T-helper 2 cell (primary cell): Measurements from ENCODE around the gene NARF.
A peak's percentile ranks its signal among the peaks of the same experiment; 100 is the strongest.
"Not testable (repeated sequence)": the region's sequence is repeated elsewhere in the genome, so short reads cannot be mapped to it uniquely, and the experiment has no call there.

Experiments used
- DNase-seq, 5 experiments: peaks; one replicate each; pipeline versions ENCODE4 v3.0.0 to v3.0.0-alpha.2; 2012 to 2022
- total RNA-seq, 2 donors: gene quantifications; one replicate each; lab custom pipeline; 2026; lab: John Stamatoyannopoulos, UW

The NARF gene
- 72.3 to 75.8 reads per million in 2 donors for total RNA-seq

DNA sequence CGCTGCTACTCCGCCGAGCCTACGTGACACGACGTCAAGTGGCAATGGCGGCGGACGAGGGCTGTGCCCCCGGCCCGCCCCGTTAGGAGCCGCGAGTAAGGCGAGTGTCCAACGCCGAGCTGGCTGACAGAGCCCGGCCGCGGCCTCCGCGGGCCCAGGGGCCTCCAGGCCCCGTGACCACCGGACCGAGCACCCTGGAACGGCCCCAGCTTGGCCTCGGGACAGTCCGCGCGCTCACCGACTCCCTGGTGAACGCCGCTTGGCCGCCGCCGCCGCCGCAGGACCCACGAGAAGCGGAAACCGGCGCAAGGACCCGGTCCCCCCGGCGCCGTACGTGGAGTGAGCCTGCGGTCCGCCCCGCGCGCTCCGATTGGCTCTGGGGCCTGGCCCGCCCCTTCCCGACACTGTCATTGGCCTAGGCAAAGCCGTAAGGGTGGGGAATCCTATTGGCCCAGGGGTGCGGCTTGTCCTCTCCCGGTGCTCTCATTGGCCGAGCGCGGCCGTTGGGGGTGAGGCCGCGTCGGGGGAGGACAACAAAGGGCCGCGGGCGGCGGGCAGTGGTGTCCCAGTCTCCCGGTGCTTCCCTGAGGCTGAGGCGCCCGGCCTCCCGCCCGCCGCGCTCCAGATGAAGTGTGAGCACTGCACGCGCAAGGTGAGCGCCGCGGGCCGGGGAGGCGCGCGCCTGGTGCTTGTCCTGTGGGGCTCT, at the start of gene NARF:
Gene NARF (plus strand): TSS at position 563 of the 706 bp plus-strand sequence. CDS start 63 bp downstream, at position 626.
- peak; percentile 86 to 99 (median 95) for DNase-seq

DNA sequence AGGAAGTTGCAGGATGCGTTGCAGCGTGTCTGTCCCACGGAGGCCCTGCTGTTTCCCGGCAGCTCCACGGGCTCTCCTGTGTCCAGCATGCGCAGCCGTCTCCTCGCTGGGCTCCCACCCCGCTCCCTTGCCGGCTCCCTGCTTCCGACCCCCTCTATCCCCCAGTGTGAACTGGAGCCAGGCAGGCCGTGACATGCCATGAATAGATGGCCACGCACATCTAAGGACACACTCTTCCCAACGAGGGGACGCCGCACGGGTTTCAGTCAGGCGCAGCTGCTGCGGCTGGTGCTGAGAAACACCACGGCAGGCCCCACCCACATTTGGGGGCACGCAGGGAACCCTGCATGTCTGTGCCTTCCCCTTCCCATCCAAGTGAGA, 49.6 kb upstream of the NARF start:
- no peak for DNase-seq

DNA sequence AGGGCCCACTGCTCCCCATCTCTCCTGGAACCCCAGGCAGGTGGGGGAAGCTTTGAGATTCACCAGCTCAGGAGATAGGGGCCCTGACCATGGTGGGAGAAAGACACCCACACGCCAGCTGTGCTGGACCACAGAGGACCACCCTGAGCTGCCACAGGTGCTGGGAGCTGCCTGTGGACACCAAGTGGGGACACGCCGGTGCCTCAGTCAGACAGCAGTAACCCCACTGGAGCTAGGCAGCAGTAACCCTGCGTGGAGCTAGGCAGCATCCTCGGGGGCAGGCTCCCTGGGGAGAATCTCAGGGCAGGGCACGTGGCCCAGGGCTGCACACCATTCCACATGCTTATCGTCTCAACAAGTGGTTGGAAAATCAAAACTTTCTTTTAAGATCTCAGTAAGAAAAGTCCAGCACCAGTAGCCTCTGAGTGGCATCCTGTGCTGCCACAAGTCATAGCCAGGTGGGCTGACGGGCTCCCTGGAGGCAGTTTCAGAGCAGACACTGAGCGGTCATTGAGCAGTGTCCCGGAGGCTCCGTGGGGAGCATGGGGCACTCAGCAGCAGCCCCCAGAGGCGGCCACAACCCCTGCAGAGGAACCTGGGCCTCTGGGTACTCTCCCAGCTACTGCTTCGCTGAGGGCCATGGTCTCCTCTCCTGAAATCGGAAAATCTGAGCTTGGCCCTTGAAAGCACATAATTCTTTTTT, 48.4 kb upstream of the NARF start:
- no peak for DNase-seq

DNA sequence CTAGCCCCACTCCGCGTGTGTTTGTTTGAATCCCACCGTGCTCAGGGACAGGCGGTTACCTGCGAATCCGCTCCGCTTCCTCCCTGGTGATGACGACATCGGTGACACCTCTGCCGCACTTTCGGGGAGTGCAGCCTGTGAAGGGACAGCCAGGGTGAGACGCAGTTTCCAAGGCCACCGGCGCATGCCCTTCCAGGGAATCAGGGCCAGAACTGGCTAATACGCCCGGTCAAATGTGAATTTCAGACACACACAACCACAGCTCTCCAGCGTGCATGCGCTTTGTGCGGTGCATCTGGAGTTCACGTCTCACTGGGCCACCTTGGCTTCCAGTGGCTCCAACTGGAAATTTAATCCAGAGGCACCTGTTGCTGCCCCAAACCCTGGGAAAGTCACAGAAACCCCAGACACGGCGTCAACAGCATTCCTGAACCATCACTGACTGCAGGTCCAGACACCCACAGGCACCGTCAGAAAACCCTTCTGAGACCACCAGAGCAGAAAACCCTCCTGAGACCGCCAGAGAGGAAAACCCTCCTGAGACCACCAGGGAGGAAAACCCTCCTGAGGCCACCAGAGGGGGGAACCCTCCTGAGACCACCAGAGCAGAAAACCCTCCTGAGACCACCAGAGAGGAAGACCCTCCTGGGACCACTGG, 47.0 kb upstream of the NARF start:
- DNase-seq, result no peak

DNA sequence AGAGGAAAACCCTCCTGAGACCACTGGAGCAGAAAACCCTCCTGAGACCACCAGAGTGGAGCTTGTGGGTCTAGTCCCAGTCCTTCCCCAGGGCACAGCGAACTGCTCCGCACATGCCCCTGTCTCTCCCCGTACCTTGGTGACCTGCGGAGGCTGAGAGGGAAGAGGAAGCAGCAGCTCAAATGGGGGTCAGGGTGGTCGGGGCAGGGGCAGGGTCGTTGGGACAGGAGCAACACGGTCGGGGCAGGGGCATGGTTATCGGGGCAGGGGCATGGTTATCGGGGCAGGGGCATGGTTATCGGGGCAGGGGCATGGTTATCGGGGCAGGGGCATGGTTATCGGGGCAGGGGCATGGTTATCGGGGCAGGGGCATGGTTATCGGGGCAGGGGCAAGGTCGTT, 46.5 kb upstream of the NARF start:
- DNase-seq, result not testable (repeated sequence)

DNA sequence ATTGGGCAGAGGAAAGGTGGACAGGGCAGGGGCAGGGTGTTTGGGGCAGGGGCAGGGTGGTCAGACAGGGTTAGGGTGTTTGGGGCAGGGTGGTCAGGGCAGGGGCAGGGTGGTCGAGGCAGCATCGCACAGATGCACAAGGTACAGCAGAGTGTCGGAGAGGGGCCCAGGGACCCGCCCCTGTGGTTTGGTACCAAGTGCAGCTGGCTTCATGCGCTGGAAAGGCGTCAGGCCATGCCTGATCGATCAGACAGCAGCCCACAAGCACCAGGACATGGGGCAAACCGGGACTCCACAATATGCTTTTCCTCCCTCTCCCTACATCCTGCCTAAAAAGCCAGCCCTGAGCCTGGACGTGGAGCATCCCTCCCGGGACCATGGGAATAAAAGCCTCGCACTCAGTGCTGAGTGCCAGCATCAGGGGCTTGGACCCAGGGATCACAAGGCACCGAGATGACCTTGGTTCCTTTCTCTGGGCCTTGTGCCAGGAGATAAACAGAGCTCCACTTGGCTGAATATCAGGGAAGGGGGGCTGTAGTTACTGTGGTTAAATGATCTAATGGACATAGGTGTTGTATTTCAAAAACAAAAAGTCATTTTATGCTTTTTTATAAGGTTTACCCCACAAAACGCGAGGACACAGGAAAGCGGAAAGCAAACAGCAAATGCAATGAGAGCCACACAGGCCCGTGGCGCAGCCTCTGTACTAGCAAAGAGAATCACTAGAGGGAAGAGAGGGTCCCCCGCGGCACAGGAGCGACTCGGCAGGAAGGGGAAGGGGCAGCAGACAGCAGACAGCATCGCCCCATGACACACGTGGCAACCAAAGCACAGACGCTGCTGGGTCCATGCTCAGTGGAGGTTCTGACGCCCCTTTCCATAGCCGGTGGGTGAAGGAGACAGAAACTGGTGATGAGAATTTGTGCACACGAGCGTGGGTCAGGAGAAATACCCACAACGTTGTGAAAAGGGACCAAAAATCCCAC, 45.7 kb upstream of the NARF start:
- no peak for DNase-seq

DNA sequence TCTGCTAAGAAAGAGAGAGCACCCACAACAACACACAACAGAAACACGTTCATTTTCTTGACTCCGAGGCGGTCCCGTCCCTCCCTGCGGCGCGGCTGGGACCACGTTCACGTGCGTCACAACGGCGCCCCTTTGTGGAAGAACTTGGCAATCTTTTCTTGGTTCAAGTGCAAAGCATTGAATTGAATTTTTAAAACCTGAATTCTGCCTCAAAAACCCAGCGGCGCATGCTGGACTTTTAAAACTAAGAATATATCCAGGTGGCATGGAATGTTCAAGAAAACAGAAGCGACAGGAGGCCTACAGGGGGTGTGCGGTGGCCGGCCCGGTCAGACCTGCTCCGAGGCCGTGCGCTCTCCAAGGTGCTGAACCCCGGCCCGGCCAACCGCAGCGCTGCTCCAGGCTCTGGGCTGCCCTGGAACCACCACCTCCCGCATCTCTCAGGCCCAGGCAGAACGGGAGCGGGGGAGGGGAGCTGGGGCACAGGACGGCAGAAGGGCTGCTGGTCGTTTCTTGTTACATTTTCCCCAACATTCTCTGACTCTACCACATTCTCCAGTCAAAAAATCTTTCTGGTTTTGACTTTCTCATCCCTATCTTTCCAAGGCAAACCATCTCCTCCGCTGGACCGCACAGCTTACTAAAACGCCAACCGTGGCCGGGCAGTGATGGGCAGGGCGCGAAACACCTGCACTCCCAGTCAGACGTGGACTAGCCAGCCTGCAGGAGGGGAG, 43.8 kb upstream of the NARF start:
- peak; percentile 42 to 81 (median 57) for DNase-seq

DNA sequence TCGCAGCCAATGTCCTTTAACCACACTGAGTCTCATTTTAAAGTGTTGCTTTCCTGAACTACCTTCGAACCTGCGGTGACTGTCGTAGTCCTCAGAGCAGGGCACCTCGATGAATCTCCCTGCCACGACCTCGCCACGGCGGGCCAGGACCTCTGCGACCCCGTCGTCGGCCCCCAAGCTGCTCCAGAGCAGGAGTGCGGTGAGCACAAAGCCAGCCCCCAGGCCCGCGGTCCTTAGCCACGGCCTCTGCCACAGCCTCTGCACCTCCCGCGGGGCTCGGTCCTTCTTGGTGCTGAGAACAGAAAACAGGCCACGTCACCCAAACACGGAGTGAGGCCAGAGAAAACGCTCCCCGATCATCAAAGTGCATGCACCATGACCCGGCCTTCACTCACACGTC, 43.2 kb upstream of the NARF start:
- DNase-seq, result no peak

DNA sequence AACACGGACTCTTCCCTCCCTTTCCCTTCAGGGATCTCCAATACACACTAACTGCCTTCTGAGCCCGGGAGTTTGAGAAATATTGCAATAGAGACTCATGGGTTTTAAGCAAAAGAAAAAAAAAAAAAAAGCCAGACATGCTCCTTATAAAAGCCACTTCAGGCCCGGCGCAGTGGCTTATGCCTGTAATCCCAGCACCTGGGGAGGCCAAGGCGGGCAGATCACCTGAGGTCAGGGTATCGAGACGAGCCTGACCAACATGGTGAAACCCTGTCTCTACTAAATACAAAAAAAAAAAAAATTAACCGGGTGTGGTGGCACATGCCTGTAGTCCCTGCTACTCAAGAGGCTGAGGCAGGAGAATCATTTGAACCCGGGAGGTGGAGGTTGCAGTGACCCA, 42.8 kb upstream of the NARF start:
- no peak for DNase-seq

DNA sequence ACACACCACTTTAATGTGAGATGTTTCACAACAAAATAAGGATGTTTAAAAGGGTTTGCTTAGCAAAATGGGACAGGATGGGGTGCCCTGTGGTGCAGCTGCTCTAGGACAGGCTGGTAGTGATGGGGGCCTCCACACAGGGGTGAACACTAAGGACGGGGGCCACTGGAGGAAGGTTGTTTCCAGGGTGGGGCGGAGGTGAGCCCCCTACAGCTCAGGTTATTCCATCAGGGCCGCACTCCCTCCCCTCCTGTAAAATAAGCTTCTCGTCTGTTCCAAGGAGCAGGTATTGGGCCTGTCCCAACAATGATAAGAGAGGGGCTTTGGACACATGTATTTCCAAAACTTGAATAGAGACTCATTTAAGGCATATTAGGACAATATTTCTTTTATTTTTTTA, 42.3 kb upstream of the NARF start:
- DNase-seq, result no peak

DNA sequence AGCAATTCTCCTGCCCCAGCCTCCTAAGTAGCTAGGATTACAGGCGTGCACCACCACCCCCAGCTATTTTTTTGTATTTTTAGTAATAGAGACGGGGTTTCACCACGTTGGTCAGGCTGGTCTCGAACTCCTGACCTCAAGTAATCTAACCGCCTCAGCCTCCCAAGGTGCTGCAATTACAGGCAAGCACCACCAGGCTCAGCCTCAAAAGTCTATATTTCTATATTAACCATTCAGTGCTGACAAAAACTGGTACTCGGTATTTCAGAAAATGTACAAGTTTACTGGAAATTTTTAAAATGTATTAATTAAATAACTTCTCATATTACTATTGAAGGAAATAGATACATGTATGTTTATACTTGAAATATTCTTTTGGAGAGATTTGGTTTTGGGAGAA, 41.8 kb upstream of the NARF start:
- peak in 1 of 5 experiments; percentile 31 for DNase-seq

DNA sequence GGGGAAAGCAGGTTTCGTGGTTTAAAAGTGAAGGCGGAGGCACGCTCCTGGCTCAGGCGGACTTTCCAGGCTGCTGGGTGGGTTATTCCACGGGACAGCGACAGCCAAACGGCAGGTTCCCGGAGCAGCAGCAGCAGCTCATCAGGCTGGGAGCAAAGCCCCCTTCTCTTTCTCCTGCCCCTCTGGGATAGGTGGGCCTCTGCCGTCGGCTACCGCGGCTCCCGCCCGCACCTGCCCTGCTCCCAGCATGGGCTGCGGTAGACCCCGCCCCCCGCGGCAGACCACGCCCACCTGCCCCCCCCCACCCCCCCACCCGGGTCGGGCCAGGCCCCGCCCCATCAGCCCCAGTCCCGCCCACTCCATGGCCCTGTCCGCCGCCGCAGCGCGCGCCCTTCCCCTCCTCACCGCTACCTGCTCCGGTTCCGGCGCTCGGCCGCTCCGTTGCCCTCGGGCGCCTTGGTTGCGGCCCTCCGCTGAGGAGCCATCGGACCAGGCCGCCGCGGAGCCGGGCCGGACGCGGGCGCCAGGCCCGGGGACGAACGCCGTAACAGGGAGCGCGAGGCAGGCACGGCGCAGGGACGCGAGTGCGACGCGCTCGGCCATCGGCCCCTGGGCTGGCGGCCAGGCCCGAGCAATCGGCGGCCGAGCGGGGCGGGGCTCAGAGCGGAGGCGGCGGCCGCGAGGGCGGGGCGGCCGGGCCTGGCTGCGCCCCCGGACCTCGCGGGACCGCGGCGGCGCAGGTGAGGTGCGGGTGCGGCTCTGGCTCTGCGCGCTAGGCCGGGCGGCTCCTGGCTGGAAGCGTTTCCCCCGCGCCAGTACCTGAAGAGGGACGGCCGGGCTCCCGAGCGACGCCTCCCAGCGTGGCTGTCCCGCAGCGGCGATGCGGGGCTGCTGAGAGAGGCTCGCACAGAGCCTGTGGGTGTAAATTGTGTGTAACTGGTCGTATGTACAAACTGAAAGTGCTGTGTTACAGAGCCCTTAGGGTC, 40.2 kb upstream of the NARF start, which contains the start of the genes HEXD and OGFOD3:
Gene HEXD (plus strand): TSS at position 347 of the 986 bp plus-strand sequence. CDS start 1,453 bp downstream, outside the sequence.
Gene OGFOD3 (minus strand): TSS at position 586 of the 986 bp plus-strand sequence. CDS start 101 bp downstream, at position 485.
- DNase-seq, result peak; percentile 70 to 94 (median 81)

DNA sequence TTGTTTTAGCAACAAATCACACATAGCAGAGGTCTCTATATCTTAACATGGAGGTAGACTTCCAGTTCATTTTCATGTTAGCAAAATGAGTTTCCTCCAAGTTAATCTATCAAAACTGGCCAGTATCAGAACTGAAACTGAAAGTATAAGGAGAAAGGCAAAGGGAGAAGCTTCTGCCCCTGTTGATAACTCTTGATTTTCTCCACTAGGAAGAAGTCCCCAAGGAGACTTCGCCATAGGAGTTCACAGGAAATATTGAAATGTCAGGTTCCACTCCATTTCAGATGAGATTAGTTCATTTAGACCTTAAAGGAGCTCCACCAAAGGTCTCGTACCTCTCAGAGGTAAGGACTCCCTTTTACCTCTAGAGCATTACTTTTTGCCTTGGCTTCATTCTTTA, 39.0 kb upstream of the NARF start:
- DNase-seq, result peak in 1 of 5 experiments; percentile 34

DNA sequence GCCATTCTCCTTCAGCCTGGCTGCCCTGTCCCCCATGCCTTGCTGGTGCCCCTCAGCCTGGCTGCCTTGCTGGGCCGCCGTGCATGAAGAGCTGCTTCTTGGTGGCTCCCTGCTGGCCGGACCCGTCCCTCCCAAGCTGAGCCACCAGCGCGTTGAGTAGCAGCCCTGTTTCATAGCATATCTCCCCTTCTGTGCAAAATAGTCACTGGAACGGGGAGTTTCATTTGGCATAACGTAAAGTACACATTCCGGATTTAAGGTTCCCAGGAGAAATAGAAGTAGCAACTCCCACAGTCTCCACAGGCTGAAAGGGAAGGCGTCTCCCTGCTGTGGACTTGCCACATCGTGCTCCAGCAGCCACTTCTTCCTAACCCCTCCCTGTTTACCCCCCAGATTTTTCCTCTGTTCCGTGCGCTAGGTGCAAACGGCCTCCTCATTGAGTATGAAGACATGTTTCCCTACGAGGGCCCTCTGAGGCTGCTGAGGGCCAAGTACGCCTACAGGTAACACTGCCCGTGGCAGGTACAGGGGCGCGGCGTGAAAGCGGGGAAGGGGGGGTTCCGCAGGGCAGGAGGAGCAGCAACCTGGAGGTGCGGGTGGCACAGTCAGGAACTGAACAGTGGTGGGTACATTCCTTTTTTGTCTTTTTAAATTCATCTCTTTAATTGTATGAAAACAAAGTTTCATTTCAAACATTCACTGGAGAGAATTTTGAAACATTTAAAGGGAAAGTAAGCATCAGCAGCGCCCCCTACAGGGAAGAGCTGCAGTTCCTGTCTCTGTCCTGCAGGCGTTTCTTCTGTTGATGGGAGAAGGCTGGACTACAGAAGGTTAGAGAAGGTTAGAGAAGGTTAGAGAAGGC, 34.3 kb upstream of the NARF start:
- DNase-seq, result peak in 4 of 5 experiments; percentile 17 to 72 (median 48)

DNA sequence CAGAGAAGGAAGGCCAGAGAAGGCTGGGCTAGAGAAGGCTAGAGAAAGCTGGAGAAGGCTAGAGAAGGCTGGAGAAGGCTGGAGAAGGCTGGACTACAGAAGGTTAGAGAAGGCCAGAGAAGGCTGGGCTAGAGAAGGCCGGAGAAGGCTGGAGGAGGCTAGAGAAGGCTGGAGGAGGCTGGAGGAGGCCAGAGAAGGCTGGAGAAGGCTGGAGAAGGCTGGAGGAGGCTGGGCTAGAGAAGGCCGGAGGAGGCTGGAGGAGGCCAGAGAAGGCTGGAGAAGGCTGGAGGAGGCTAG, 33.7 kb upstream of the NARF start:
- no peak for DNase-seq

DNA sequence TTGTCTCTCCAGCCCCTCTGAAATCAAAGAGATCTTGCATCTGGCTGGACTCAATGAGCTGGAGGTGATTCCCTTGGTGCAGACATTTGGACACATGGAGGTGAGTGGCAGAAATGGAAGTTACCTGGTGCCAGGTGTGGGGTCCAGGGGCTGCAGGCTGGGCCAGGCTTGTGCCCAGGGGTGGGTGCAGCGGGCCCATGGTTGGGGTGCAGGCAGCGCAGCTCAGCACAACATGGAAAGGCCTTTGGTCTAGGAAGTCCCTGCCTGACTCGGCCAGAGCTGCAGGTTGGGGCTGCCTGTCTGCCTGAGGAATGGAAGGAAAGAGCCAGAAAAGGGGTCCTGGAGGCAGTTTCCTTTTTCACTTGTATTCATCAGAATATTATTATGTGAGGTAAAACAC, 30.0 kb upstream of the NARF start:
- no peak for DNase-seq

DNA sequence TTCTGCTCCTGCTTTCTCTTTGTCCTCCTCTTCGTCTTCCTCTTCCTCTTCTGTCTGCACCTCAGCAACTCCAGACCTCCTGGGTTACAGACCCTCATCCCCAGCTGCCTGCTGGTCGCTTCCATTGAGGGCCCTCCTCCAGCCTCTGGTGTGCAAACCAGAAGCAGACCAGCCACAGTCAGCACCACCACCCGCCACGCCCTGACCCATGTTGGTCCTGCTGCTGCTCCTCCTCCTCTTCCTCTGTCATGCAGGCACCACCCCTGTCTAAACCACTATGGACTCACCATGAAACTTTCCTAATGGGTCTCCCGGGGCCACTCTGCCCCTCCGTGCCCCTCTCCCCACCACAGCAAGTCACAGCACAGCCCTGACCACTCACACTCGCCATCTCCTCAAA, 28.7 kb upstream of the NARF start:
- no peak for DNase-seq

DNA sequence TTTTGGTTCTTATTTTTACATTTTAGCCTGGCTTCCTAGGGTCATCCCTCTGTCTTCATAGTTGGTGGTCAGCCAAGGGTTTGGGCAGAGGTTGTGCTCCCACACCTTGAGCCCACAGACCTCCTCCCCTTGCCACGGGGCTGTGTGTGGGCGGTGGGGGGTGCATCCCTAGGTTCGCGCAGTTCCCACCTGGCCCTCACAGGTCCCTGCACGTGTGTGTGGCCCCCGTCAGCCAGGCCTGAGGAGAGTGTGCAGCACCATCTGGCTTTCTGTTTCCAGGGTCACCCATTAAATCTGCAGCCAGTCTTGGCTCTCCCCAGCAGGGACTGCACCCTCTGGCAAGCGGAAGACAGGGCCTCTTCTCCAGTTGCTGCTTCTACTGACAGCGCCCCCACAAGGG, 26.5 kb upstream of the NARF start:
- no peak for DNase-seq

DNA sequence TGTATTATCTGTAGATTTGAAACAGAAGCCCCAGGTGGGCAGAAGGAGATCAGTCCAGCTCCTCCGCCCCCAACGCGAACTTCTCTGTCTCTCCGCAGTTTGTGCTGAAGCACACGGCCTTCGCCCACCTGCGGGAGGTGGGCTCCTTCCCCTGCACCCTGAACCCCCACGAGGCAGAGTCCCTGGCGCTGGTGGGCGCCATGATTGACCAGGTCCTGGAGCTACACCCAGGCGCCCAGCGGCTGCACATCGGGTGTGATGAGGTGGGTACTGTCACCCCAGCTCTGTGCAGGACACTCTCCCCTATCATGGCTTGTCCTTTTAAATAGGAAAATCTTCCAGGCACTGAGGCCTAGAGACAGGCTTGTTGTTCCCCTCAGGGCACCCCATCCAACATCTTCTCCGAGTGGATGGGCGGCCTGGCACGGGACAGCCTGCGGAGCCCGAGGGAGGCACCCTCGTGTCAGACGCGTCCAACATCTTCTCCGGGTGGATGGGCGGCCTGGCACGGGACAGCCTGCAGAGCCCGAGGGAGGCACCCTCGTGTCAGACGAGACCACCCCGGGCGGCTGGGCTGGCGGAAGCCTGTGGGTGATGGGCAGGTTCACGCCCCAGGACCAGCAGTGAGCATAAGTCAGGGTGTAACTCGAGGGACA, 24.9 kb upstream of the NARF start:
- no peak for DNase-seq
